ENCODE results near the gene P2RX3. TPM values are rescaled to one million over a fixed set of nuclear protein-coding genes. Genes with fewer than 3 reads are reported as not detected.

P2RX3 gene
- total RNA-seq, 4 donors from 2014 or later, result not detected

DNA sequence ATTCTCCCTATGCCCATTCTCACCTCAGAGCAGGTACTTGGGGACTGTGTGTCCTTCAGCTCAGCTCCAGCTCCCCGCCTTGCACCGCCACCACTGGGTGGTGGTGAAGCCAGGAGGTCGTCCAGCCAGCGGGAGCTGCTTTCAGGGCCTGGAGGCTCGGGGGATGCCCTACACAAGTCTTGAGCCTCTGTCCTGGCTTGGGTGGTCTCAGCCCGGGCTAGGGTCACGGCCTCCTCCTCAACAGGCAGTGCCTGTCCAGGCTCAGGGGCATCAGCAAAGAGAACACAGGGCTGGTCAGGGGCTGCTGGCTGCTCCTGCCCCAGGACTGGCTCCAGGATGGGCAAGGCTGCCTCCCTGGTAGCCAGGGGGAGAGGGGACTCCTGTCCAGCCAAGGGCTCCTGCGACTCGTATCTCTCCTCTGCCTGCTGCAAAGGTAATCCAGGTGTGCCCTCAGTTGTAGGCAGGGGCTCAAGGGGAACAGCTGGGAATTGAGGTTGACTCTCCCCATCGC, 25.6 kb upstream of the P2RX3 start:
- peak in 1 of 2 donors; percentile 64 for DNase-seq
- no peak overlapping the region for H3K4me3 ChIP-seq
- intact Hi-C loops (cut with DNase I; ENCODE audit: low total_unique reads), result no loop called here
- TF ChIP-seq POLR2A (IDR thresholded peaks at IDR 0.05), result no peak
- no peak for TF ChIP-seq CTCF (IDR thresholded peaks at IDR 0.05 in 4 of 5, conservative IDR thresholded peaks at IDR 0.05 in 1 of 5)
- H3K27ac ChIP-seq, result peak overlapping the region; percentile 92 to 99 (median 98)
- peaks cover 0 to 63% of the 10 kb centered on the region in 2 donors for H3K36me3 ChIP-seq
- no peaks in the 10 kb centered on the region for H3K9me3 ChIP-seq
- ATAC-seq, result no peak
- in situ Hi-C loops (cut with MboI; ENCODE audit: low sequenced_read_pairs in 4 of 4), result no loop called here
- peaks cover 72 to 75% of the 10 kb centered on the region in 2 donors for H3K4me1 ChIP-seq
- no peaks in the 10 kb centered on the region for H3K27me3 ChIP-seq

DNA sequence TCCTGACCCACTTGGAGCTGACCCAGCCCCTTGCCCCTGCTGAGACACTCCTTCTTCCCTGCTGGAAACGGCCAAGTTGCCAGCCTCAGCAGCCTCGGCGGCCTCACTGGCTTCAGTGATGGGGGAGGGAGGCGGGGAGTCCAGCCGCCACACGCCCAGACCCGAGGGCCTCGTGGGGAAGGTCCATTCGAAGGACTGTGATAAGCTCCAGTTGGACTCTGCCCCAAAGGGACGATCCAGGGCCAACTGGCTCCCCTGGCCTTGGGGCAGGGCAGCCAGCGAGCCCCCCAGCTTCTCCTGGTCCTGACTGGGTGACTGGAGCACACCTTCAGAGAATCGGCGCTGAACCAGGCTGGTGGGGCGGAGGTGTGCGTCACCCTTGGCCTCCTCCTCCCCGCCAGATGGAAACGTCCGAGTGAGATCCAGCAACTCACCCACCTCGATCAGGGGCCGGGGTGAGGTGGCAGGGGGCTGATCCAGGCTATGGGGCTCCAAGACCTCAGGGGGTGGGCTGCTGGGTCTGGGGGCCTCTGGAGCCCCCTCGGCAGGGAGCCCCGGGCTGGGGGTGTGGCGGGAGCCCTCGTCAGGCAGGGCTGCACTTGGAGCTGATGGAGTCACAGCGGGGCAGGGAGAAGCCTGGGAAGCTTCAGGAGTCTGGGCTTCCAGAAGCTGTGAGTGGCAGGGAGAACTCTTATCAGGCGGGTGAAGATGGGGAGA, 24.9 kb upstream of the P2RX3 start:
- Histone ChIP-seq H3K4me1 (peaks cover 72 to 75% of the 10 kb centered on the region in 2 donors), H3K27ac (peak overlapping the region; percentile 92 to 99 (median 98)), H3K4me3 (no peak overlapping the region), H3K27me3 (no peaks in the 10 kb centered on the region), H3K36me3 (peaks cover 0 to 65% of the 10 kb centered on the region in 2 donors), H3K9me3 (no peaks in the 10 kb centered on the region)
- intact Hi-C loops (cut with DNase I; ENCODE audit: low total_unique reads), result no loop called here
- in situ Hi-C loops (cut with MboI; ENCODE audit: low sequenced_read_pairs in 4 of 4), result no loop called here
- TF ChIP-seq CTCF (IDR thresholded peaks at IDR 0.05 in 4 of 5, conservative IDR thresholded peaks at IDR 0.05 in 1 of 5), result no peak
- TF ChIP-seq POLR2A (IDR thresholded peaks at IDR 0.05), result no peak
- ATAC-seq (no peak), DNase-seq (peak in 1 of 2 donors; percentile 41)

DNA sequence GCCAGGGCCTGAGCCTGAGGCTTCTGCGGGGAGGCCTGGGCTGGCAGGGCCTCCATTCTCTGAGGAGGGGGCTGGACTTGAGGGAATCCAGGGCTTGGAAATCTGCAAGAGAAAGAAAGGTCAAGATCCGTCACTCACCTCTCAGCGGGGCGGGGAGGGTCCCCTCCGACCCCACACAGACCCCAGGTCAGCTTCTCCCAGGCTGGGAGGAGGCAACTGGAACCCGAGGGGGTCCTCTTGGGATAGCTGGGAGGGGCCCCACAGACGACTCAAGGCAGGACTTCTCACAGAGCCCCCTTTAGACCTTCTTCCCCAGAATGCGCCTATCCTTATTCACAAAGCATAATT, 24.4 kb upstream of the P2RX3 start:
- Histone ChIP-seq H3K4me3 (no peak overlapping the region), H3K27me3 (no peaks in the 10 kb centered on the region), H3K36me3 (peaks cover 0 to 64% of the 10 kb centered on the region in 2 donors), H3K27ac (peak overlapping the region; percentile 92 to 99 (median 98)), H3K4me1 (peaks cover 72 to 75% of the 10 kb centered on the region in 2 donors), H3K9me3 (no peaks in the 10 kb centered on the region)
- in situ Hi-C loops (cut with MboI; ENCODE audit: low sequenced_read_pairs in 4 of 4), result no loop called here
- DNase-seq, result no peak
- ATAC-seq, result no peak
- intact Hi-C loops (cut with DNase I; ENCODE audit: low total_unique reads), result no loop called here
- TF ChIP-seq POLR2A (IDR thresholded peaks at IDR 0.05) (no peak), CTCF (IDR thresholded peaks at IDR 0.05 in 4 of 5, conservative IDR thresholded peaks at IDR 0.05 in 1 of 5) (no peak)

GRCh38 chr11:57314221-57314973, 23.8 kb upstream of the P2RX3 start:
- Histone ChIP-seq H3K4me3 (no peak overlapping the region), H3K36me3 (peaks cover 0 to 57% of the 10 kb centered on the region in 2 donors), H3K9me3 (no peaks in the 10 kb centered on the region), H3K27me3 (no peaks in the 10 kb centered on the region), H3K27ac (peak overlapping the region in 3 of 4 donors; percentile 95 to 99 (median 99)), H3K4me1 (peaks cover 72 to 74% of the 10 kb centered on the region in 2 donors)
- in situ Hi-C loops (cut with MboI; ENCODE audit: low sequenced_read_pairs in 4 of 4), result no loop called here
- no peak for ATAC-seq
- TF ChIP-seq CTCF (IDR thresholded peaks at IDR 0.05 in 4 of 5, conservative IDR thresholded peaks at IDR 0.05 in 1 of 5) (no peak), POLR2A (IDR thresholded peaks at IDR 0.05) (no peak)
- intact Hi-C loops (cut with DNase I; ENCODE audit: low total_unique reads), result no loop called here
- DNase-seq, result peak in 1 of 2 donors; percentile 13

Data from gastrocnemius medialis (tissue), 4 donors.